Upper lobe of left lung (tissue), 6 donors: Measurements from ENCODE around the gene RPA1. TPM values are rescaled to one million over a fixed set of nuclear protein-coding genes. Genes with fewer than 3 reads are reported as not detected.

Source experiments
- ATAC-seq, 2 donors: fragments of 200-7000 bp; cut with Tn5 transposase; one replicate each; pipeline ENCODE4 v1.9.1; 2022; ENCODE audit warnings: mild to moderate bottlenecking in 2 of 2, moderate library complexity in 2 of 2; ENCODE audit not compliant: low FRiP score in 2 of 2
- DNase-seq, 2 donors: peaks; one replicate each; pipeline ENCODE4 v3.0.0-alpha.2; 2019 to 2020
- H3K27ac ChIP-seq, 4 donors: fragments of 200-600 bp; sonication (generic); one replicate each; pipeline ENCODE4 v1.5.1; 2016 to 2019
- H3K27me3 ChIP-seq, 4 donors: fragments of 200-600 bp; sonication (generic); one replicate each; pipeline ENCODE4 v1.5.1; 2017 to 2019
- H3K36me3 ChIP-seq, 4 donors: fragments of 200-600 bp; sonication (generic); one replicate each; pipeline ENCODE4 v1.5.1; 2016 to 2019
- H3K4me1 ChIP-seq, 4 donors: fragments of 200-600 bp; sonication (generic); one replicate each; pipeline ENCODE4 v1.5.1; 2018 to 2019
- H3K4me3 ChIP-seq, 4 donors: fragments of 200-600 bp; sonication (generic); one replicate each; pipeline ENCODE4 v1.5.1; 2017 to 2019; ENCODE audit warnings: mild to moderate bottlenecking in 2 of 4, moderate library complexity in 1 of 4
- H3K9me3 ChIP-seq, 4 donors: fragments of 200-600 bp; sonication (generic); one replicate each; pipeline ENCODE4 v1.5.1; 2018 to 2019
- EP300 ChIP-seq, 4 donors: sonication (generic); formaldehyde crosslinking; IDR thresholded peaks; one replicate each; pipeline ENCODE4 v1.5.1; 2017; ENCODE audit warnings: antibody characterized with exemption in 4 of 4, control low read depth in 2 of 4
- POLR2A ChIP-seq, 4 donors: fragments of 450-650 bp; IDR thresholded peaks; one replicate each; pipeline ENCODE4 v1.5.1; 2016 to 2017; ENCODE audit warnings: antibody characterized with exemption in 4 of 4, mild to moderate bottlenecking in 2 of 4
- POLR2AphosphoS5 ChIP-seq, 2 donors: sonication (generic); formaldehyde crosslinking; IDR thresholded peaks; one replicate each; pipeline ENCODE4 v1.5.1; 2017; ENCODE audit warnings: antibody characterized with exemption in 2 of 2
- WGBS, 2 donors: methylation state at CpG; one replicate each; pipeline ENCODE4 v1.1.5; 2017 to 2018; 5-methylcytosine and 5-hydroxymethylcytosine counted together
- total RNA-seq, 6 donors: library from RNA; depleted of rRNA in 4 of 6; stranded (reverse); fragments of >200 nt in 4 of 6; gene quantifications; one replicate each; pipeline versions ENCODE4 v1.1.0 to v1.2.1, GENCODE V29; 2016 to 2021
- TF ChIP-seq, protein P1 (sequence below), 6 experiments: fragments of 450-650 bp in 4 of 6; fragments of 200-600 bp in 2 of 6; sonication (generic) in 2 of 6; IDR thresholded peaks; one replicate each; pipeline ENCODE4 v1.5.1; 2016 to 2019; ENCODE audit warnings: antibody characterized with exemption in 6 of 6
- donor health status: DM: no; HTN: no; CAD: no; lungs with moderate emphysema.
- donor health status: DM: no; HTN: yes; CAD: no; lungs with severe emphysema.

The RPA1 gene
- total RNA-seq, 6 donors from 2014 or later = 14.1 to 82.3 (median 24.8) TPM

DNA sequence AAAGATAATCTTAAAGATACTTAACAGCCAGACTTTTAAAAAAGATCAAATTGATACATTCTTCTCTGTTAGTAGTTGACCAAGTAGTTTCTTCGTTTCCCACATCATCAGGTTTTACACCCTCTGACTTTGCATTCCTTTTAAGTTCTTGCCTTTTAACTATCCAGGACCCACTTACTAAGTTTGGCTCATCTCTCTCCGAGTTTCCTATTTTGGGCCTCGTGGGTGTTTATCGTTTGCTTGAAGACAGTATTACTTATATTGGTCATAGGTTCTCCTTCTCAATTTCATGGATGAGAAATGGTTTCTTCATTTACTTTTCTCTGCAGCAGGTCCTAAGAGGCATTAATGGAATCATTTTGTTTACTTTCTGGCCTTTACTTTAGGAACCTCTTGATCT is 43.2 kb downstream of the RPA1 start:
- Histone ChIP-seq H3K27me3 (no peaks in the 10 kb centered on the region), H3K36me3 (peaks cover 5 to 63% (median 25%) of the 10 kb centered on the region in 4 donors), H3K27ac (no peak overlapping the region), H3K4me3 (no peak overlapping the region), H3K4me1 (no peaks in the 10 kb centered on the region), H3K9me3 (no peaks in the 10 kb centered on the region)
- DNase-seq (no peak), ATAC-seq (no peak)
- TF ChIP-seq, protein P1, sequence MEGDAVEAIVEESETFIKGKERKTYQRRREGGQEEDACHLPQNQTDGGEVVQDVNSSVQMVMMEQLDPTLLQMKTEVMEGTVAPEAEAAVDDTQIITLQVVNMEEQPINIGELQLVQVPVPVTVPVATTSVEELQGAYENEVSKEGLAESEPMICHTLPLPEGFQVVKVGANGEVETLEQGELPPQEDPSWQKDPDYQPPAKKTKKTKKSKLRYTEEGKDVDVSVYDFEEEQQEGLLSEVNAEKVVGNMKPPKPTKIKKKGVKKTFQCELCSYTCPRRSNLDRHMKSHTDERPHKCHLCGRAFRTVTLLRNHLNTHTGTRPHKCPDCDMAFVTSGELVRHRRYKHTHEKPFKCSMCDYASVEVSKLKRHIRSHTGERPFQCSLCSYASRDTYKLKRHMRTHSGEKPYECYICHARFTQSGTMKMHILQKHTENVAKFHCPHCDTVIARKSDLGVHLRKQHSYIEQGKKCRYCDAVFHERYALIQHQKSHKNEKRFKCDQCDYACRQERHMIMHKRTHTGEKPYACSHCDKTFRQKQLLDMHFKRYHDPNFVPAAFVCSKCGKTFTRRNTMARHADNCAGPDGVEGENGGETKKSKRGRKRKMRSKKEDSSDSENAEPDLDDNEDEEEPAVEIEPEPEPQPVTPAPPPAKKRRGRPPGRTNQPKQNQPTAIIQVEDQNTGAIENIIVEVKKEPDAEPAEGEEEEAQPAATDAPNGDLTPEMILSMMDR (IDR thresholded peaks at IDR 0.05) = no peak
- TF ChIP-seq POLR2AphosphoS5 (IDR thresholded peaks at IDR 0.05) (no peak), EP300 (IDR thresholded peaks at IDR 0.05) (no peak), POLR2A (IDR thresholded peaks at IDR 0.05) (no peak)
- 86 to 90% methylated on average over 4 of the region's 4 CpGs for WGBS, 2 donors

DNA sequence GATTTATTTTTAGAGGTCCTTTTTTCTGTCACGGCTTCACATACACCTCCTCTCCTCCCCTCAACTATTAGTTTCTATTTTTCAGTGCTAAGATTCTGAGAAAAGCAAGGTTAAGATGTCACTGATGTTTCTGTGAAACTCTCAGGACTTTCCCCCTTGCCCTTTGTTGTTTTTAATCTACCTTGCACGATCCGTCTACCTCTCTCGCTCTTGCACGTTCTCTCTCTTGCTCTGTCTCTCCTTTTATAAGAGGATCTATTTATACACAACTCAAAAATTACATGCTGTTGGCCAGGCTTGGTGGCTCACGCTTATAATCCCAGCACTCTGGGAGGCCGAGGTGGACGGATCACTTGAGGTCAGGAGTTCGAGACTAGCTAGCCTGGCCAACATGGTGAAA is 43.6 kb downstream of the RPA1 start:
- ATAC-seq (no peak), DNase-seq (no peak)
- Histone ChIP-seq H3K27me3 (no peaks in the 10 kb centered on the region), H3K36me3 (peaks cover 7 to 68% (median 27%) of the 10 kb centered on the region in 4 donors), H3K4me1 (no peaks in the 10 kb centered on the region), H3K27ac (no peak overlapping the region), H3K9me3 (no peaks in the 10 kb centered on the region), H3K4me3 (no peak overlapping the region)
- no peak for TF ChIP-seq POLR2A (IDR thresholded peaks at IDR 0.05)
- TF ChIP-seq, protein P1 (IDR thresholded peaks at IDR 0.05) = no peak
- no peak for TF ChIP-seq EP300 (IDR thresholded peaks at IDR 0.05)
- TF ChIP-seq POLR2AphosphoS5 (IDR thresholded peaks at IDR 0.05) = no peak
- WGBS, 2 donors = 90 to 92% methylated on average over 9 of the region's 9 CpGs

DNA sequence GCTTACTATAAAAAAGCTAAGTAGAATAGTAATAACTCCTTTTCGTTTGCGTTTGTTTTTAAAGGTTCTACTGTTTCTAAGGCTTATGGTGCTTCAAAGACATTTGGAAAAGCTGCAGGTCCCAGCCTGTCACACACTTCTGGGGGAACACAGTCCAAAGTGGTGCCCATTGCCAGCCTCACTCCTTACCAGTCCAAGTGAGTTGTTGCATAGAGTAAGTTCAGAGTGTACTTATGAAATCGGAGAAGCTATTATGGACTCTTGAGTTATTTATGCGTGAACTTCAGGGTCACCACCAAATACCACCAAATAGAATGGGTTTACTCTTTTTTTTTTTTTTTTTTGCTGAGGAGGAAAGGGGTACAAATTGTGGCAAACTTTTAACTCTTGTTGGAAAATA is 45.8 kb downstream of the RPA1 start:
- Histone ChIP-seq H3K9me3 (no peaks in the 10 kb centered on the region), H3K4me1 (no peaks in the 10 kb centered on the region), H3K4me3 (no peak overlapping the region), H3K27ac (no peak overlapping the region), H3K36me3 (peaks cover 24 to 86% (median 44%) of the 10 kb centered on the region in 4 donors), H3K27me3 (no peaks in the 10 kb centered on the region)
- ATAC-seq = no peak
- 86 to 93% methylated on average over 4 of the region's 4 CpGs for WGBS, 2 donors
- TF ChIP-seq, protein P1 (IDR thresholded peaks at IDR 0.05) = no peak
- TF ChIP-seq POLR2A (IDR thresholded peaks at IDR 0.05) (no peak), EP300 (IDR thresholded peaks at IDR 0.05) (no peak), POLR2AphosphoS5 (IDR thresholded peaks at IDR 0.05) (no peak)
- no peak for DNase-seq

DNA sequence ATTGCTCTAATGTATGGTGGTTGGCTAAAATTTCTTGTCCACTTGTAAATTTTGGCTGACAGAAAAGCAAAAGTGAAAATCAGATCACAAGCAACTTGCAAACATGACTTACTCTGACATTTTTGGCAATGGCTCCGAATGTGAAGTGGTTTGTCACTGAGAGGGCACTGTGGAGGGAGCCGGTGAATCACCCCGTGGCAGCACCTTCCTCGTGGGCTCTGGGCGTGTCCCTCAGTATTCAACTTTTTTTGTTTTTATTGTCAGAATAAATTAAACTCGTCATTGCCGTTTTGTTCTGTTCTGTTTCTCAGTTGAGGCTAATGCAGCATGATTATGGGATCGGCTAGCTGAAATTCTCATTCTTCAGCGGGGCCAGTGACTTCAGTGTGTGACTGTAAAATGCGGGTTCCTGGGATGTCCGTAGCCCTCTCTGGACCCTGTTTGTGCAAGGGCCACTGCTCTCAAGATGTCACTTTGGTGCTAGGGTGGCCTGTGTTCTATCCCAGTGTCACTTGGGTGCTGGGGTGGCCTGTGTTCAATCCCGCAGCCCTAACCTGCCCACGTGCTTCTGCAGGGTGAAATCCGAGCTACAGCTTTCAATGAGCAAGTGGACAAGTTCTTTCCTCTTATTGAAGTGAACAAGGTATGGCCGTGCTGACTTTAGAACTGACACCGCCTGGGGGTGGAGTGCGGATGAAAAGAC is 48.8 kb downstream of the RPA1 start:
- 82 to 85% methylated on average over 14 to 17 of the region's 17 CpGs for WGBS, 2 donors
- no peaks in the 10 kb centered on the region for H3K4me1 ChIP-seq
- no peaks in the 10 kb centered on the region for H3K27me3 ChIP-seq
- H3K9me3 ChIP-seq = no peaks in the 10 kb centered on the region
- TF ChIP-seq POLR2A (IDR thresholded peaks at IDR 0.05) = no peak
- TF ChIP-seq EP300 (IDR thresholded peaks at IDR 0.05) = no peak
- TF ChIP-seq POLR2AphosphoS5 (IDR thresholded peaks at IDR 0.05) = no peak
- TF ChIP-seq, protein P1 (IDR thresholded peaks at IDR 0.05) = no peak
- H3K4me3 ChIP-seq = no peak overlapping the region
- no peak overlapping the region for H3K27ac ChIP-seq
- no peak for ATAC-seq
- no peak for DNase-seq
- peaks cover 25 to 94% (median 51%) of the 10 kb centered on the region in 4 donors for H3K36me3 ChIP-seq
